ENCODE data around the gene BLVRB.
"Not testable (repeated sequence)": the region's sequence is repeated elsewhere in the genome, so short reads cannot be mapped to it uniquely, and the experiment has no call there.

BLVRB gene

GRCh38 chr19:40486017-40486416 is 20.5 kb upstream of the BLVRB start:
- DNase-seq (ENCODE audit: low spot score): no peak

- not testable (repeated sequence) for DNase-seq (ENCODE audit: low spot score)
Measured at GRCh38 chr19:40475878-40476644, 10.5 kb upstream of the BLVRB start.

- no peak for DNase-seq (ENCODE audit: low spot score)
Measured at GRCh38 chr19:40474737-40475136, 9.2 kb upstream of the BLVRB start.

GRCh38 chr19:40472516-40472915 is 7.0 kb upstream of the BLVRB start:
- DNase-seq (ENCODE audit: low spot score): no peak

DNA sequence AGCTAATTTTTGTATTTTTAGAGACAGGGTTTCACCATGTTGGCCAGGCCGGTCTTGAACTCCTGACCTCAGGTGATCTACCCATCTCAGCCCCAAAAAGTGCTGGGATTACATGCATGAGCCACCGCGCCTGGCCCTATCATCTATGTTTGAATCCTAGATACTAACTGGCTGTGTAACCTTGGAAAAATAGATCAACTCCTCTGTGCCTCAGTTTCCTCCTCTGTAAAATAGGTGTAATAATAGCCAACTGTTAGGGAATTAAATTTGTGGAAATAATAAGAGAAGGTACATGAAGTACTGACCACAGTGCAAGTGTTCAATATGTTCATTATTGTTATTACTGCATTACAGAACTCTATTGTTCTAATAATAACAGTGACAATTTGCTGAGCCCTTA is 5.6 kb upstream of the BLVRB start:
- DNase-seq (ENCODE audit: low spot score): no peak

DNA sequence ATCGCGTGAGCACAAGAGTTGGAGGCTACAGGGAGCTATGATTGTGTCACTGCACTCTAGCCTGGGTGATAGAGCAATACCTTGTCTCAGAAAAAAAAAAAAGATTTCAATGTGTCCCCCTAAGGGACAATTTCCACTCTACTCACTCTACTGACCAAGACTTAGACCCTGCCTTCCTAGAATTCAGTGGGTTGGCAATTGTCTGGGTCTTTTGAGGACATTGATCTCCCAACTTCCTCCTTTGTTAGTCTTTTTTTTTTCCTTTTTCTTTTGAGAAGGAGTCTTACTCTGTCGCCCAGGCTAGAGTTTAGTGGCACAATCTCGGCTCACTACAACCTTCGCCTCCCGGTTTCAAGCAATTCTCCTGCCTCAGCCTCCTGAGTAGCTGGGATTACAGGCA is 3.5 kb upstream of the BLVRB start:
- no peak for DNase-seq (ENCODE audit: low spot score)

DNA sequence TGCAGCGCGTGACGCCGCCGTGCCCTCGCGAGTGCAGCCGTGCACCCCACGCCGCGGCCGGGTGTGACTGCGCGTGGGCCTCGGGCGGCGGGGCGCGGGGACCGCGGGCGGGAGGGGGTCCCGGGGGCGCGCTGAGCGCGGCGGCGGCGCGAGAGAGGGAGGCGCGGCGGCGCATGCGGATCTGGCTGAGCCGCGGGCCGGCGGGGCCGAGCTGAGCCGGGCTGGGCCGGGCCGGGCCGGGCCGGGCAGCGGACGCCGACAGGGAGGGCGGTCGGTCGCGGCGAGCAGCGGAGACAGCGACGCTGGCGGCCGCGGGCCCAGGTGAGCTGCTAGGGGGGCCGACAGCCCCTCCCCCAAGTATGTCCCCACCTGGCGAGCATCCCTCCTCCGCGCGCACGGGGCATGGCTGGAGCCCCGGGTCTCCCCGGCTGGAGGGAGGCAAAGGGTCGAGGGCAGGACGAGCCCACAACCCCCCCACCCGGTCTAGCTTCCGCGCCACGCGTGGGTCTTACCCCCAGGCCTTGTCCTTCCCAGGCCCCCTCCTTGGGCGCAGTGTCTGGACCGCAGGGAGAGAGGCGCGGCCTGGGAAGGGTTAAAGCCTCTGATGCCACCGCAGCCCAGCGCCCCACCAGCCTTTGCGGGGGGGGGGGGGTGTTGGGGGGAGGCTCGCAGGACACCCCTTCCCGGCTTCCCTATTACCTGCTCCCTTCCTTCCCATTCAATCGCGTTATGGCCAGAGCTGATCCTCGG is 1.6 kb upstream of the BLVRB start, which contains the start of gene SPTBN4:
Gene SPTBN4, plus strand, starts transcription at position 17 of the 750 bp plus-strand sequence. CDS start 5,621 bp downstream, outside the sequence.
- no peak for DNase-seq (ENCODE audit: low spot score)

- no peak for DNase-seq (ENCODE audit: low spot score)
Measured at GRCh38 chr19:40466219-40466984, 857 bp upstream of the BLVRB start.

DNA sequence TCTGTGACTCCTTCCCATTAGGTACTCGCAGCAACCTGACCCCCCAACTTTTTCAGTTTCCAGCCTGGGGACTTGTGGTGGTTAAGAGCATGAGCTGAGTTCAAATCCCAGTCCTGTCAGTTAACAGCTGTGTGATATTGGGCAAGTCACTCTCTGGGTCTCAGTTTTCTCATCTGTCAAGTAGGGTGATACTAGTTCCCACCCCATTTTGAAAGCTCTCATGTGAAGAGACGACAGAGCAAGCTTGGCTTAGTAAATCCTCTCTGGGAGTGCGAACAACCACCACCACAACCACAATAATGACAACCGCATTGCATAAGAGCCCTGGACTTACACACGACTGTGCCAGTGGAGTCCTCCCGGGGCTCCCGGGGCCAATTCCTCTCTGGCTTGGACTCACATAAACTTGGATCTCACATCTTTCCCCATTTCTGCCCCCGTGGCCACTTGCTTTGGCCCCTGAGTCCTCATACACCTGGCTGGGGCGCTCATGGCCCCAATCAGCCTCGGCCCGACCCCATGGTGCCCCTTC is 454 bp downstream of the BLVRB start:
- DNase-seq (ENCODE audit: low spot score): peak; percentile 47

GRCh38 chr19:40464059-40465024 is 1.2 kb downstream of the BLVRB start:
- DNase-seq (ENCODE audit: low spot score): peak; percentile 90

DNA sequence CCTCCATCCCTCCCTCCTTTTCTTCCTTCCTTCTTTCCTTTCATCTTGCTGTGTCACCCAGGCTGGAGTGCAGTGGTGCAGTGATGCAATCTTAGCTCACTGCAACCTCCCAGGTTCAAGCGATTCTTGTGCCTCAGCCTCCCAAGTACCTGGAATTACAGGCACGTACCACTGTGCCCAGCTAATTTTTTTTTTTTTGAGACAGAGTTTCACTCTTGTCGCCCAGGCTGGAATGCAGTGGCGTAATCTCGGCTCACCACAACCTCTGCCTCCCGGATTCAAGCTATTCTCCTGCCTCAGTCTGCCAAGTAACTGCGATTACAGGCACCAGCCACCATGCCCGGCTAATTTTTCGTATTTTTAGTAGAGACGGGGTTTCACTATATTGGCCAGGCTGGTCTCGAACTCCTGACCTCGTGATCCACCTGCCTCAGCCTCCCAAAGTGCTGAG is 1.9 kb downstream of the BLVRB start:
- not testable (repeated sequence) for DNase-seq (ENCODE audit: low spot score)

DNA sequence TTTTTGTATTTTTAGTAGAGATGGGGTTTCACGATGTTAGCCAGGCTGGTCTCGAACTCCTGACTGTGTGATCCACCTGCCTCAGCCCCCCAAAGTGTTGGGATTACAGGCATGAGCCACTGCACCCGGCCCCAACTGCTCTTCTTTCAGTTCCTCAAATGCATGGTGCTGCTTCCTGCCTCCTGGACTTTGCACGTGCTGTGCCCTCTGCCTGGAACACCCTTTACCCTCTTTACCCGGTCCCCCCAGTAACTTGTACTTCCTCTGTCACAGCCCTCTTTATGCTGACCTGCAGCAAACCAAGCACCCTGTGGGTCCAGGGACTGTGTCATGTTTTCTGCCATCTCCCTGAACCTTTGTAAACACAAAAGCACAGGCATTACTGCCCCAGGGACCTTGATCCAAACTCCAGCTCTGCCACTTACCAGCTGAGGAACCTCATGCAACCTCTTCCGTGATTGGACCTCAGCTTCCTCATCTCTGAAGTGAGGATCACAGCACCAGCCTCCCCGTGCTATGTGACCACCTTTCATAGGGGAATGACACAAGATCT is 3.8 kb downstream of the BLVRB start:
- DNase-seq (ENCODE audit: low spot score): no peak

DNA sequence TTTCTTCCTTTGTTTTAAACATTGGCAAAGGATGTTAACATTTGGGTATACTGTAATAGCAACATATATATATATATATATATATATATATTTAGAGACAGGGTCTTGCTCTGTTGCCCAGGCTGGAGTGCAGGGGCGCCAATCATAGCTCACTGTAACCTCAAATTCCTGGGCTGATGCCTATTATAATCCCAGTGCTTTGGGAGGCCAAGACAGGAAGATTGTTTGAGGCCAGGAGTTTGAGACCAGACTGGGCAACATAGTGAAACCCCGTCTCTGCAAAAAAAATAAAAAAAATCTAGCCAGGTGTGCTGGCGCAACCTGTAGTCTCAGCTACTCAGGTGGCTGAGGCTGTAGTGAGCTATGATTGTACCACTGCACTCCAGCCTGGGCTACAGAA is 5.4 kb downstream of the BLVRB start:
- no peak for DNase-seq (ENCODE audit: low spot score)

DNA sequence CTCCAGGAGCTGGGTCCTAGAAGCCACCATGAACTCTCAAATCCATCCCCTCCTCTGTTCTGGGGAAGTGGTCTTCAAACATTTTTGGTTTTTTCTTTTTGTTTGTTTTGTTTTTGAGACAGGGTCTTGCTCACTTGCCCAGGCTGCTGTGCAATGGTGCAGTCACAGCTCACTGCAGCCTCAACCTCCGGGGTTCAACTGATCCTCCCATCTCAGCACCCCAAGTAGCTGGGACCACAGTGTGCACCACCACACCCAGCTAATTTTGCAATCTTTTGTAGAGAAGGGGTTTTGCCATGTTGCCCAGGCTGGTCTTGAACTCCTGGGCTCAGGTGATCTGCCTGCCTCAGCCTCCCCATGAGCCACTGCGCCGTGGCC is 7.0 kb downstream of the BLVRB start:
- no peak for DNase-seq (ENCODE audit: low spot score)

DNA sequence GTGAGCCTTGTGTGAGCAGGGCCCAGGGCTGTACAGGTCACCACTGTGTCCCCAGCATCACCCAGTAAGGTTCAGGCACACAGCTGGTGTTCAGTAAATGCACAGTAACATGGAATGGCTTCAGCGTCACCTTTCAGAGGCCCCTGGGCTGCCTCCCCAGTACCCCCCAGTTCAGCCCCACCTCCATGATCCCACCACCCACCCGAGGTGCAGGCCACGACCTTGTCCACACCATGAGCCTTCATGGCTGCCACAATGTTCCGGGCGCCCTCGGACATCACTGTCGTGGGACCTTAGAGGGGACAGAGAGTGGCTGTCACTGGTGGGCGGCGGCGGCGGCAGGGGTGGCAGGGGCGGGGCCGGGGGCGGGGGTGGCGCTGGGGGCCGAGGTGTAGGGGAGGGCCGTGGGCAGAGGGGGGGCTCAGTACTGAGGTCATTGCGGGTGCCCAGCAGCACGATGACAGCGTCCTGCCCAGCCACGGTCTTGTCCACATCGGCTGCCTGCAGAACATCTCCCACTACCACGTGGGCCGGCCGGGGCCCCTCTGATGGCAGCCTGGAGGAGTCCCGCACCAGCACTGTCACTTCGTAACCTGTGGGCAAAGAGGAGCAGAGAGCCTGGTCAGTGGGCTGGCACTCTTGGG is 7.5 kb downstream of the BLVRB start:
- no peak for DNase-seq (ENCODE audit: low spot score)

DNA sequence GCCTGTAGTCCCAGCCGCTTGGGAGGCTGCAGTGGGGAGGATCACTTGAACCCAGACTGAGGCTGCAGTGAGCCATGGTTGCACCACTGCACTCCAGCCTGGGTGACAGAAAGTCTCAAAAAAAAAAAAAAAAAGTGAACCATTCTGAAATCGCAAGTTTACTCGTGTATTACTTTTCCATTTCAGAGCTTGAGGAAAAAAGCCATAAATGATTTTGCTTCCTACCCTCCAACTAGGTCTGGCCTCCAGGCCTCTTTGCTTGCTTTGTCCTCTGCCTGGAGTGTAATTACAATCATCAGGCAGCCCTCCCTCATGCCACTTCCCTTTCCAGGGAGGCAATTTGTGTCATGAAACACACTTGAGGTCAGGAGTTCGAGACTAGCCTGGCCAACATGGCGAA is 8.5 kb downstream of the BLVRB start:
- DNase-seq (ENCODE audit: low spot score): no peak

DNA sequence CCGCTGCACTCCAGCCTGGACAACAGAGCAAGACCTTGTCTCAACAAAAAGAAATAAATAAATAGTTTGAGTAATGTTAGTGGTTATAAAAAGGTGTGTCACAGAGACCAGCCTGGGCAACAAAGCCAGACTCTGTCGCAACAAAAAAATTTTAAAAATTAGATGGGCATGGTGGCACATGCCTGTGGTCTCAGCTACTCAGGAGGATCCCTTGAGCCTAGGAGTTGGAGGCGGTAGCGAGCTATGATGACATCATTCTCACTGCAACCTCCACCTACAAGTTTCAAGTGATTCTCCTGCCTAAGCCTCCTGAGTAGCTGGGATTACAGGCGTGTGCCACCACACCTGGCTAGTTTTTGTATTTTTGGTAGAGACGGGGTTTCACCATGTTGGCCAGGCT is 11.6 kb downstream of the BLVRB start:
- DNase-seq (ENCODE audit: low spot score): not testable (repeated sequence)

DNA sequence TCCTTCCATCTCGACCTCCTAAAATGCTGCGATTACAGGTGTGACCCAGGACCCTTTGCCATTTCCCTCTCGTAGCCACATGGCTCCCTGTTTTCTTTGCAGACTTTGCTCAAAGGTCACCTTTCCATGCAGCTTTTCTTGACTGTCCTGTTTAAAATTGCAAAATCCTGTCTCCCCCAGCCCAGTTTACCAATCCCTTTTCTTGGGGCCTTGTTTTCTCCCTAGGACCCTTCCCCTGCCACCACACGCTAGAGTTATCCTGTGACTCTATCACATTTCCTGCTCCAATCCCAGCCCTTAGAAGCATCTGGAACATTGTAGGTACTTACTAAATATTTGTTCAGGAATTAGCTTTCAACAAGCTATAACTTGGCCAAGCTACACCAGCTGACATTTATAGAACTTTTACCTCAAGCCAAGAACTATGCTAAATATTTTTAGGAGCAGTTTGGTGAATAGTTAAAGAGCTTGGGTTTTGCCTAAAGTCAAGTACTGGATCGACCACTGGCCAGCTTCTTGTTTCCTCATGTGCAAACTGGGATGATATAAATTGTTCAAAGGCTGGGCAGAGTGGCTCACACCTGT is 12.3 kb downstream of the BLVRB start:
- DNase-seq (ENCODE audit: low spot score): no peak

GRCh38 chr19:40452016-40452415 is 13.5 kb downstream of the BLVRB start:
- no peak for DNase-seq (ENCODE audit: low spot score)

DNA sequence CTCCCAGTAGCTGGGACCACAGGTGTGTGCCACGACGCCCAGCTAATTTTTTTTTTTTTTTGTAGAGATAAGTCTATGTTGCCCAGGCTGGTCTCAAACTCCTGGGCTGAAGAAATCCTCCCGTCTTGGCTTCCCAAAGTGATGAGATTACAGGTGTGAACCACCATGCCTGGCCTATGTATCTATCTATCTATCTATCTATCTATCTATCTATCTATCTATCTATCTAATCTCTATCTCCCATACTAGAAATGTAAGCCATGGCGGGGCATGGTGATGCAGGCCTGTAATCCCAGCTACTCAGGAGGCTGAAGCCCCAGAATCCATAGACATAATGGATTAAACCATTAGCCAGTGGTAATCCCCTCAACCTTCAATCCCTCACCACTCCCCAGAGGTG is 14.9 kb downstream of the BLVRB start:
- no peak for DNase-seq (ENCODE audit: low spot score)

Measured in LoVo (cell line).